Uterus (tissue), 2 donors: ENCODE measurements around the gene SLIT3.

Experiments used
- CTCF ChIP-seq, 4 experiments: fragments of 200-600 bp in 2 of 4; fragments of 450-650 bp in 2 of 4; sonication (generic) in 2 of 4; IDR thresholded peaks; one replicate each; pipeline ENCODE4 v1.5.1; 2016 to 2019; ENCODE audit warnings: antibody characterized with exemption in 4 of 4, mild to moderate bottlenecking in 2 of 4, moderate library complexity in 1 of 4
- POLR2A ChIP-seq, 2 donors: fragments of 450-650 bp; IDR thresholded peaks; one replicate each; pipeline ENCODE4 v1.6.1; 2016; ENCODE audit warnings: antibody characterized with exemption in 2 of 2, mild to moderate bottlenecking in 1 of 2, moderate library complexity in 1 of 2

- TF ChIP-seq POLR2A (IDR thresholded peaks at IDR 0.05): no peak
- no peak for TF ChIP-seq CTCF (IDR thresholded peaks at IDR 0.05)
These were observed 28.8 kb downstream of the SLIT3 start for GRCh38 chr5:169272111-169272510.
